ENCODE results near the gene KAT2A. TPM values are rescaled to one million over a fixed set of nuclear protein-coding genes. Genes with fewer than 3 reads are reported as not detected.
"Not testable (repeated sequence)": the region's sequence is repeated elsewhere in the genome, so short reads cannot be mapped to it uniquely, and the experiment has no call there.

The KAT2A gene
- total and polyA plus RNA-seq, 11 donors, result 6.9 to 33.0 (median 15.3) TPM

GRCh38 chr17:42146911-42147607 lies 25.9 kb upstream of the KAT2A start:
- Histone ChIP-seq H3K36me3 (peaks cover 0 to 58% (median 30%) of the 10 kb centered on the region in 9 donors), H3K4me1 (peaks cover 0 to 52% (median 23%) of the 10 kb centered on the region in 12 donors), H3K27me3 (no peaks in the 10 kb centered on the region), H3K27ac (no peak overlapping the region), H3K4me3 (no peak overlapping the region), H3K9me3 (no peaks in the 10 kb centered on the region)
- no peak for ATAC-seq
- peak in 1 of 5 donors; percentile 45 for DNase-seq
- TF ChIP-seq, protein P1, sequence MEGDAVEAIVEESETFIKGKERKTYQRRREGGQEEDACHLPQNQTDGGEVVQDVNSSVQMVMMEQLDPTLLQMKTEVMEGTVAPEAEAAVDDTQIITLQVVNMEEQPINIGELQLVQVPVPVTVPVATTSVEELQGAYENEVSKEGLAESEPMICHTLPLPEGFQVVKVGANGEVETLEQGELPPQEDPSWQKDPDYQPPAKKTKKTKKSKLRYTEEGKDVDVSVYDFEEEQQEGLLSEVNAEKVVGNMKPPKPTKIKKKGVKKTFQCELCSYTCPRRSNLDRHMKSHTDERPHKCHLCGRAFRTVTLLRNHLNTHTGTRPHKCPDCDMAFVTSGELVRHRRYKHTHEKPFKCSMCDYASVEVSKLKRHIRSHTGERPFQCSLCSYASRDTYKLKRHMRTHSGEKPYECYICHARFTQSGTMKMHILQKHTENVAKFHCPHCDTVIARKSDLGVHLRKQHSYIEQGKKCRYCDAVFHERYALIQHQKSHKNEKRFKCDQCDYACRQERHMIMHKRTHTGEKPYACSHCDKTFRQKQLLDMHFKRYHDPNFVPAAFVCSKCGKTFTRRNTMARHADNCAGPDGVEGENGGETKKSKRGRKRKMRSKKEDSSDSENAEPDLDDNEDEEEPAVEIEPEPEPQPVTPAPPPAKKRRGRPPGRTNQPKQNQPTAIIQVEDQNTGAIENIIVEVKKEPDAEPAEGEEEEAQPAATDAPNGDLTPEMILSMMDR (IDR thresholded peaks at IDR 0.05), result no peak
- no peak for TF ChIP-seq POLR2A (IDR thresholded peaks at IDR 0.05)
- WGBS, 4 donors, result 85 to 89% (median 88%) methylated on average over 13 of the region's 13 CpGs
- intact Hi-C loops (cut with DNase I), result no loop called here

- H3K4me3 ChIP-seq; ATAC-seq; intact Hi-C loops (cut with DNase I); H3K27me3 ChIP-seq; H3K9me3 ChIP-seq: not testable (repeated sequence)
- peak in 1 of 5 donors; percentile 7 for DNase-seq
- 84 to 94% (median 89%) methylated on average over 4 of the region's 4 CpGs for WGBS, 4 donors
- Histone ChIP-seq H3K4me1 (peaks cover 6 to 68% (median 43%) of the 10 kb centered on the region in 12 donors), H3K27ac (peak overlapping the region in 7 of 12 donors; percentile 41 to 73 (median 56)), H3K36me3 (peaks cover 0 to 52% (median 26%) of the 10 kb centered on the region in 9 donors)
Observed at GRCh38 chr17:42143138-42143537, 22.0 kb upstream of the KAT2A start.

GRCh38 chr17:42142371-42142896 lies 21.3 kb upstream of the KAT2A start:
- Histone ChIP-seq H3K4me1 (peaks cover 6 to 72% (median 47%) of the 10 kb centered on the region in 12 donors), H3K9me3 (no peaks in the 10 kb centered on the region), H3K27ac (peak overlapping the region in 9 of 12 donors; percentile 3 to 73 (median 43)), H3K36me3 (peaks cover 0 to 48% (median 24%) of the 10 kb centered on the region in 9 donors), H3K27me3 (no peaks in the 10 kb centered on the region), H3K4me3 (no peak overlapping the region)
- DNase-seq, result peak in 3 of 5 donors; percentile 21 to 61 (median 35)
- peak; percentile 53 to 84 (median 80) for ATAC-seq
- 41 to 62% (median 45%) methylated on average over 7 of the region's 7 CpGs for WGBS, 4 donors
- intact Hi-C loops (cut with DNase I), result no loop called here
- no peak for TF ChIP-seq POLR2A (IDR thresholded peaks at IDR 0.05)
- TF ChIP-seq, protein P1 (IDR thresholded peaks at IDR 0.05), result no peak

DNA sequence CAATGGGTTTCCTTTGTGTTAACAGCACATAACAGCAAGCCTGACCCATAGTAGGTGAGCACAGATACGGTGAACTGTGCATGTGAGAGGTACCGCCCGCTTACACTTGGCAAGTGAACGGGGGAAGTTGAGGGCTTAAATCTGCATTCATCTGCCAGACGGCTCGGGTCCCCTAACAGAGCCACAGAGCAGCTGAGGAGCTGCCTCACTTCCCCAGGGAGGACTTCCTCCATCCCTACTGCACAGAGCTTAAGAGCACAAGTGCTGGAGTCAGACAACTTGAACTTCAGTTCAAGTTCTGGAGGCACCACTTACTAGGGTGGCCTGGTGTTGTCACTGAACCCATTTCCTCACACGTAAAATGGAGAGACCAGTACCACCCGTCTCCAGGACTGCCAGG lies 20.2 kb upstream of the KAT2A start:
- peaks cover 0 to 50% (median 19%) of the 10 kb centered on the region in 9 donors for H3K36me3 ChIP-seq
- peak in 1 of 5 donors; percentile 55 for DNase-seq
- H3K4me3 ChIP-seq, result no peak overlapping the region
- no peak for TF ChIP-seq POLR2A (IDR thresholded peaks at IDR 0.05)
- TF ChIP-seq, protein P1 (IDR thresholded peaks at IDR 0.05), result no peak
- intact Hi-C loops (cut with DNase I), result no loop called here
- WGBS, 4 donors, result 62 to 75% (median 69%) methylated on average over 8 of the region's 8 CpGs
- no peaks in the 10 kb centered on the region for H3K9me3 ChIP-seq
- H3K27ac ChIP-seq, result peak overlapping the region in 5 of 12 donors; percentile 41 to 73 (median 56)
- peaks cover 7 to 83% (median 56%) of the 10 kb centered on the region in 12 donors for H3K4me1 ChIP-seq
- peak in 3 of 4 donors; percentile 12 to 25 (median 25) for ATAC-seq
- H3K27me3 ChIP-seq, result no peaks in the 10 kb centered on the region

GRCh38 chr17:42140690-42141089 lies 19.5 kb upstream of the KAT2A start:
- Histone ChIP-seq H3K27ac (peak overlapping the region in 1 of 12 donors; percentile 73), H3K36me3 (peaks cover 0 to 46% (median 19%) of the 10 kb centered on the region in 9 donors), H3K4me1 (peaks cover 12 to 88% (median 63%) of the 10 kb centered on the region in 12 donors)
- H3K27me3 ChIP-seq; ATAC-seq; DNase-seq; H3K4me3 ChIP-seq; intact Hi-C loops (cut with DNase I); H3K9me3 ChIP-seq: not testable (repeated sequence)
- 98 to 100% (median 99%) methylated on average over 7 of the region's 7 CpGs for WGBS, 4 donors
